PFSK-1 (cell line): ENCODE data around the gene ATXN7L1.

ENCODE experiments used
- FOXP2 ChIP-seq: optimal IDR thresholded peaks from 2 replicates; pipeline ENCODE3; 2011; ENCODE audit warnings: borderline replicate concordance, control low read depth, inconsistent platforms; ENCODE audit not compliant: insufficient read depth; ENCODE audit errors: extremely low read length, extremely low read depth
- POLR2AphosphoS5 ChIP-seq: IDR thresholded peaks from 2 replicates; pipeline ENCODE4 v1.6.1; 2012; ENCODE audit warnings: low read depth, mild to moderate bottlenecking, control low read depth, low read length, moderate library complexity
- SIN3A ChIP-seq: IDR thresholded peaks from 2 replicates; pipeline ENCODE4 v1.6.1; 2012; ENCODE audit warnings: mild to moderate bottlenecking, low read length, moderate library complexity, borderline replicate concordance; ENCODE audit not compliant: insufficient read depth
- TAF1 ChIP-seq: IDR thresholded peaks from 2 replicates; pipeline ENCODE4 v1.6.1; 2012; ENCODE audit warnings: low read length, control low read depth, borderline replicate concordance; ENCODE audit not compliant: insufficient read depth
- TF ChIP-seq, protein P1 (sequence below), 2 experiments: IDR thresholded peaks; 2 replicates each; pipeline versions ENCODE4 v1.6.1 to v1.8.0; 2011 to 2012; ENCODE audit warnings: low read depth in 2 of 2, low read length in 2 of 2, control low read depth in 1 of 2, inconsistent platforms in 1 of 2, mild to moderate bottlenecking in 1 of 2, moderate library complexity in 1 of 2; ENCODE audit not compliant: insufficient read depth in 1 of 2

Gene ATXN7L1

DNA sequence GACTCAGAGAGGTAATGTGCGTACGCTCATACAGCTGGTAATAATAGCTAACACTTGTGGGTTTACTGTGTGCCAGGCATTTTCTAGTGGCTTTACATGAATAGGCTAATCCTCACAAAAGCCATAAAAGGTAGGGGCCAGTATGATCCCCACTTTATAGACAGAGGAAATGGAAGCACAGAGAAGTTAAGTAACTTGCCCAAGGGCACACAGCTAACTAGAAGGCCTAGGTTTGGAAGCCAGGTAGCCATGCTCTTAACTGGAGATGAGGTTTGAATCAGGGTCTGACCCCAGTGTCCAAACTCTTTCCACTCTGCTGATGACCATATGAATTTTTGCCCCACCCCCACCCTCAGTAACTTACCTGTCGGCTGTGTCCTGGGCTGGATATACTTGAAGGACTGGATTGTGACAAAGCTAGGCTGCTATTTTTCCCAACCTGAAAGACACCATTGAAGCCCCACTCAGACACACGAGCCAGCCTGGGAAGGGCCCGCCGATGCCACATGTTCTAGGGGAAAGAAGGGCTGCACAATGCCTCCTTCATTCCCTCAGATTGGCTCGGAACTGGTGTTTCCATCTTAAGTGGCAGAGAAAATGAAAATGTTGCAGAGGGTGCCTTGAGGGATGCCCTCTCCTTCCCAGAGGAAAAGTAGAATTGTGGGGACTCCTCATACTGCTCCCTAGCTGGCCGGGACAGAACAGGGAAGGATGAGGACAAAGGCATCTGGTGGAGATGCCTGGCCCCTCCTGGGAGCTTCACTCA lies 266.1 kb downstream of the ATXN7L1 start:
- TF ChIP-seq SIN3A, result no peak
- no peak for TF ChIP-seq TAF1
- TF ChIP-seq FOXP2, result no peak
- TF ChIP-seq, protein P1, sequence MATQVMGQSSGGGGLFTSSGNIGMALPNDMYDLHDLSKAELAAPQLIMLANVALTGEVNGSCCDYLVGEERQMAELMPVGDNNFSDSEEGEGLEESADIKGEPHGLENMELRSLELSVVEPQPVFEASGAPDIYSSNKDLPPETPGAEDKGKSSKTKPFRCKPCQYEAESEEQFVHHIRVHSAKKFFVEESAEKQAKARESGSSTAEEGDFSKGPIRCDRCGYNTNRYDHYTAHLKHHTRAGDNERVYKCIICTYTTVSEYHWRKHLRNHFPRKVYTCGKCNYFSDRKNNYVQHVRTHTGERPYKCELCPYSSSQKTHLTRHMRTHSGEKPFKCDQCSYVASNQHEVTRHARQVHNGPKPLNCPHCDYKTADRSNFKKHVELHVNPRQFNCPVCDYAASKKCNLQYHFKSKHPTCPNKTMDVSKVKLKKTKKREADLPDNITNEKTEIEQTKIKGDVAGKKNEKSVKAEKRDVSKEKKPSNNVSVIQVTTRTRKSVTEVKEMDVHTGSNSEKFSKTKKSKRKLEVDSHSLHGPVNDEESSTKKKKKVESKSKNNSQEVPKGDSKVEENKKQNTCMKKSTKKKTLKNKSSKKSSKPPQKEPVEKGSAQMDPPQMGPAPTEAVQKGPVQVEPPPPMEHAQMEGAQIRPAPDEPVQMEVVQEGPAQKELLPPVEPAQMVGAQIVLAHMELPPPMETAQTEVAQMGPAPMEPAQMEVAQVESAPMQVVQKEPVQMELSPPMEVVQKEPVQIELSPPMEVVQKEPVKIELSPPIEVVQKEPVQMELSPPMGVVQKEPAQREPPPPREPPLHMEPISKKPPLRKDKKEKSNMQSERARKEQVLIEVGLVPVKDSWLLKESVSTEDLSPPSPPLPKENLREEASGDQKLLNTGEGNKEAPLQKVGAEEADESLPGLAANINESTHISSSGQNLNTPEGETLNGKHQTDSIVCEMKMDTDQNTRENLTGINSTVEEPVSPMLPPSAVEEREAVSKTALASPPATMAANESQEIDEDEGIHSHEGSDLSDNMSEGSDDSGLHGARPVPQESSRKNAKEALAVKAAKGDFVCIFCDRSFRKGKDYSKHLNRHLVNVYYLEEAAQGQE (IDR thresholded peaks at IDR 0.05; ENCODE audit: insufficient read depth in 1 of 2, low read depth in 2 of 2, low read length in 2 of 2), result no peak
- TF ChIP-seq POLR2AphosphoS5, result no peak

DNA sequence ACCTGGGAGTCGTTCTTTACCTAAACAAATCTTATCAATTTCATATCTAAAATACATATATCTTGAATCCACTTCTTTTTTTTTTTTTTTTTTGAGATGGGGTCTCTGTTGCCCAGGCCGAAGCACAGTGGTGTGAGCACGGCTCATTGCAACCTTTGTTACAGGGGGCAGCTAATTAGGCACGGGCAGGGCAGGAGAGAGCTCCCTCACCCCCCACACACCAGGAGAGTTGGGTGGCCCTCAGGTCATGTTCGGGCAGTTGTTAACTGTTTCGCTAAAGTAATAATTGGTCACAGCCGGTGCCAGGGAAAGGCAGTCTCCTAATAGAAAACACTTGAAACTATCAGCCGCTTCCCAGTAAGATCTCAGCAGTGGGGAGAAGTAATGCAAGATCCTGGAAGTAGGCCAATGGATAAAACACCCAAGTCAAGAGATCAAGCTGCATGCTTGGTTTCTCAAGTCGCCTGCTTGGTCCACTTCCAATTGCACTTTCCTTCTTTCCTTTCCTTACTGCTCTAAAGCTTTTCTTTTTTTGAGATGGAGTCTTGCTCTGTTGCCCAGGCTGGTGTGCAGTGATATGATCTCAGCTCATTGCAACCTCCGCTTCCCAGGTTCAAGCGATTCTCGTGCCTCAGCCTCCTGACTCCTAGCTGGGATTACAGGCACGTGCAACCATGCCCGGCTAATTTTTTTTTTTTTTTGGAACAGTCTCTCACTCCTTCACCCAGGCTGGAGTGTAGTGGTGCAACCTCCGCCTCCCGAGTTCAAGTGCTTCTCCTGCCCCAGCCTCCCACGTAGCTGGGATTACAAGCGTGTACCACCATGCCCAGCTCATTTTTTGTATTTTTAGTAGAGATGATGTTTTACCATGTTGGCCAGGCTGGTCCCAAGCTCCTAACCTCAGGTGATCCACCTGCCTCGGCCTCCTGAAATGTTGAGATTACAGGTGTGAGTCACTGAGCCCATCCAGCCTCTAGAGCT lies 273.8 kb downstream of the ATXN7L1 start:
- TF ChIP-seq TAF1 (no peak), SIN3A (no peak), POLR2AphosphoS5 (no peak), FOXP2 (no peak)
- TF ChIP-seq, protein P1 (IDR thresholded peaks at IDR 0.05; ENCODE audit: insufficient read depth in 1 of 2, low read depth in 2 of 2, low read length in 2 of 2), result no peak

DNA sequence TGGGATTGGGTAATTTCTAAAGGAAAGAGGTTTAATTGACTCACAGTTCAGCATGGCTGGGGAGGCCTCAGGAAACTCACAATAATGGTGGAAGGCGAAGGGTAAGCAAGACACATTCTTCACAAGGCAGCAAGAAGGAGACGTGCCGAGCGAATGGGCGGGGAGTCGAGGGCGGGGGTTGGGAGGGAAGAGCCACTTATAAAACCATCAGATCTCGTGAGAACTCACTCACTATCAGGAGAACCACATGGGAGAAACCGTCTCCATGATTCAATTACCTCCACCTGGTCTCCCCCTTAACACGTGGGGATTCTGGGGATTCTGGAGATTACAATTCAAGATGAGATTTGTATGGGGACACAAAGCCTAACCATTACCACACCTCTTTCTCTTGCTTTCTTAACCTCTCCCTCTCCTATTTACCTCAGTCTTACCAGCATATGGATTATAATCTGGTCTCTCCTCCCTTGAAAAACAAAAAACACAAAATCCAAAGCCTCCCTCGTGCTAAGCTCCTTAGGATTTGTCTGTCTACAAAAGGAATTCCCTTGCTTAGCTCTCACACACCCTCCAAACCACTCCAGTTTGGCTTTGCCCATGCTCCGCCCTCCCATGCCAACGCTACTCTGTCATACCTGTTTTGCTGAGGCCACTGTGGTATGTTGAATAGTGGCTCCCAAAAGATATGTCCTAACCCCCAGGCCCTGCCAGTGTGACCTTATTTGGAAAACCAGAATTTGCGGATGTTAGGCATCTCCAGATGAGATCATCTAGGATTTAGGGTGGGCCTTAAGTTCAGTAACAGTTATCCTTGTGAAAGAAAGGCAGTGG lies 275.5 kb downstream of the ATXN7L1 start:
- no peak for TF ChIP-seq SIN3A
- TF ChIP-seq TAF1, result no peak
- TF ChIP-seq FOXP2, result no peak
- TF ChIP-seq POLR2AphosphoS5, result no peak
- TF ChIP-seq, protein P1 (IDR thresholded peaks at IDR 0.05; ENCODE audit: insufficient read depth in 1 of 2, low read depth in 2 of 2, low read length in 2 of 2), result no peak

DNA sequence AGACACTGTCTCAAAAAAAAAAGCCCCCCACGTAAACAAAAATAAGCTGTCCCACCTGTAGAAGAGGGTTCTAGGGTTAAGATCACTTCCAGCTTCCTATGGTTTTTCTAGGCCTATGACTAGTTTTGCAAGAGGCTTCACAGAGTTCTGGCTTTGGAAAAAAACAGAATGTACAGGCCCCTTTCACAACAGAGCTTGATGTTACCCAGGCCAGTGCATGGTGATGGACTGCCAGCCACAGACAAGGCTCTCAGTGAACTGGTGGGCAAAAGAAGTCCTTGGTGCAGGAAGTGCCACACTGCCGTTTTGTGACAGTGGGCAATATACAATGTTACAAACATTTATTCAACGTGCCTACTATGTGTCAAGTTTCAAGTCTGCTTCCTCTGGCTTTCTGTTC lies 276.8 kb downstream of the ATXN7L1 start:
- TF ChIP-seq FOXP2 (no peak), TAF1 (no peak), POLR2AphosphoS5 (no peak), SIN3A (no peak)
- TF ChIP-seq, protein P1 (IDR thresholded peaks at IDR 0.05; ENCODE audit: insufficient read depth in 1 of 2, low read depth in 2 of 2, low read length in 2 of 2), result no peak
